IMR-90 (cell line): ENCODE results near the gene RPL26. TPM values are rescaled to one million over a fixed set of nuclear protein-coding genes. Genes with fewer than 3 reads are reported as not detected.
A peak's percentile ranks its signal among the peaks of the same experiment; 100 is the strongest.

Experiments
- ATAC-seq: fragments of 200-7000 bp; cut with Tn5 transposase; 2 replicates; pipeline ENCODE4 v1.9.1; 2020; ENCODE audit warnings: low read depth, mild to moderate bottlenecking, moderate library complexity
- BruUV-seq: library from RNA; stranded (reverse); fragments of 400-500 nt; replicated peaks from 2 replicates; lab custom pipeline; 2021; lab: Mats Ljungman, UMichigan
- CTCF ChIA-PET: fragments of 300-600 bp; formaldehyde crosslinking; extraction: SDS; loops from one replicate; lab custom pipeline; 2021; ENCODE audit warnings: antibody characterized with exemption; lab: Yijun Ruan, JAX
- POLR2A ChIA-PET: fragments of 300-600 bp; sonication (Branson Sonifier 250); formaldehyde crosslinking; loops from one replicate; lab custom pipeline; 2022; ENCODE audit warnings: antibody characterized with exemption; ENCODE audit not compliant: unreplicated experiment; lab: Charles Lee
- DNase-seq: peaks from one replicate; pipeline ENCODE4 v3.0.0; 2013
- H2AFZ ChIP-seq: replicated peaks from 2 replicates; pipeline ENCODE3; 2013; ENCODE audit warnings: low read length, mild to moderate bottlenecking; ENCODE audit not compliant: poor library complexity
- H2AK5ac ChIP-seq: 2 replicates; pipeline ENCODE4 v1.6.1; 2013; ENCODE audit warnings: low read depth, low read length, inconsistent platforms
- H2AK9ac ChIP-seq: replicated peaks from 2 replicates; pipeline ENCODE3; 2013; ENCODE audit warnings: mild to moderate bottlenecking, low read depth, low read length, moderate library complexity; ENCODE audit not compliant: poor library complexity
- H2BK120ac ChIP-seq: 2 replicates; pipeline ENCODE4 v1.6.1; 2013; ENCODE audit warnings: low read depth, low read length, inconsistent platforms
- H2BK15ac ChIP-seq: 3 replicates; pipeline ENCODE4 v1.6.1; 2013; ENCODE audit warnings: low read depth, low read length, inconsistent platforms
- H2BK20ac ChIP-seq: 2 replicates; pipeline ENCODE4 v1.6.1; 2013; ENCODE audit warnings: low read depth, mild to moderate bottlenecking, inconsistent platforms, low read length, moderate library complexity
- H2BK5ac ChIP-seq: 2 replicates; pipeline ENCODE4 v1.6.1; 2013; ENCODE audit warnings: mild to moderate bottlenecking, low read depth, low read length, inconsistent platforms; ENCODE audit not compliant: poor library complexity, severe bottlenecking
- H3K14ac ChIP-seq: replicated peaks from 2 replicates; pipeline ENCODE4 v1.6.1; 2013; ENCODE audit warnings: low read depth, low read length, inconsistent platforms
- H3K18ac ChIP-seq: 2 replicates; pipeline ENCODE4 v1.6.1; 2013; ENCODE audit warnings: low read depth, low read length, control low read depth
- H3K23ac ChIP-seq: 2 replicates; pipeline ENCODE4 v1.6.1; 2013; ENCODE audit warnings: low read depth, low read length, inconsistent platforms
- H3K27ac ChIP-seq: 2 replicates; pipeline ENCODE4 v1.5.1; 2013; ENCODE audit warnings: mild to moderate bottlenecking, control low read depth, low read length; ENCODE audit not compliant: insufficient read depth
- H3K27me3 ChIP-seq: 2 replicates; pipeline ENCODE4 v1.6.1; 2013; ENCODE audit warnings: low read length; ENCODE audit not compliant: control insufficient read depth, insufficient read depth
- H3K36me3 ChIP-seq: 2 replicates; pipeline ENCODE4 v1.6.1; 2013; ENCODE audit warnings: low read length, mixed read lengths; ENCODE audit not compliant: control insufficient read depth, insufficient read depth
- H3K4ac ChIP-seq: 2 replicates; pipeline ENCODE4 v1.6.1; 2013; ENCODE audit warnings: low read depth, low read length, inconsistent platforms
- H3K4me1 ChIP-seq: 2 replicates; pipeline ENCODE4 v1.6.1; 2013; ENCODE audit warnings: low read length, mixed read lengths; ENCODE audit not compliant: control insufficient read depth, insufficient read depth
- H3K4me2 ChIP-seq: 2 replicates; pipeline ENCODE4 v1.6.1; 2013; ENCODE audit warnings: low read depth, mild to moderate bottlenecking, control low read depth, low read length, moderate library complexity
- H3K4me3 ChIP-seq: 2 replicates; pipeline ENCODE4 v1.5.1; 2013; ENCODE audit warnings: low read depth, mild to moderate bottlenecking, control low read depth, low read length, moderate library complexity; ENCODE audit not compliant: insufficient read depth
- H3K56ac ChIP-seq: 2 replicates; pipeline ENCODE4 v1.6.1; 2013; ENCODE audit warnings: low read length, inconsistent platforms; ENCODE audit not compliant: insufficient read depth; ENCODE audit errors: extremely low read depth
- H3K79me1 ChIP-seq, 2 experiments: 2 replicates each; pipeline ENCODE4 v1.6.1; 2013; ENCODE audit warnings: low read length in 2 of 2, inconsistent platforms in 1 of 2, low read depth in 1 of 2
- H3K9ac ChIP-seq: 2 replicates; pipeline ENCODE4 v1.6.1; 2013; ENCODE audit warnings: low read depth, low read length, control low read depth
- H3K9me1 ChIP-seq: 2 replicates; pipeline ENCODE4 v1.6.1; 2013; ENCODE audit warnings: low read length, inconsistent platforms; ENCODE audit not compliant: insufficient read depth
- H3K9me3 ChIP-seq: 2 replicates; pipeline ENCODE4 v1.6.1; 2013; ENCODE audit warnings: low read length; ENCODE audit not compliant: control insufficient read depth, insufficient read depth
- H4K20me1 ChIP-seq: 2 replicates; pipeline ENCODE4 v1.6.1; 2013; ENCODE audit warnings: low read length, inconsistent platforms; ENCODE audit not compliant: insufficient read depth
- H4K5ac ChIP-seq: 2 replicates; pipeline ENCODE4 v1.6.1; 2013; ENCODE audit warnings: mild to moderate bottlenecking, low read depth, low read length, control low read depth
- H4K8ac ChIP-seq, 2 experiments: 2 replicates each; pipeline ENCODE4 v1.6.1; 2013; ENCODE audit warnings: low read depth in 2 of 2, low read length in 2 of 2, control low read depth in 1 of 2, inconsistent platforms in 1 of 2
- H4K91ac ChIP-seq: 2 replicates; pipeline ENCODE4 v1.6.1; 2013; ENCODE audit warnings: low read depth, low read length, inconsistent platforms; ENCODE audit not compliant: insufficient read depth
- CHD1 ChIP-seq: IDR thresholded peaks from 2 replicates; pipeline ENCODE4 v1.6.1; 2012; ENCODE audit warnings: low read depth, low read length, improper control_type of control experiment
- MAFK ChIP-seq: IDR thresholded peaks from 2 replicates; pipeline ENCODE4 v1.6.1; 2012; ENCODE audit warnings: low read depth, low read length, improper control_type of control experiment
- NFE2L2 ChIP-seq: fragments of 150-350 bp; IDR thresholded peaks from 2 replicates; pipeline ENCODE4 v1.6.1; 2016; ENCODE audit warnings: low read depth, mild to moderate bottlenecking, low read length
- RAD21 ChIP-seq: IDR thresholded peaks from 2 replicates; pipeline ENCODE4 v1.6.1; 2012; ENCODE audit warnings: low read length, improper control_type of control experiment
- WGBS, 2 experiments: methylation state at CpG; one replicate each; pipeline versions ENCODE4 v1.1.5 to v1.1.7; 2013; ENCODE audit warnings: missing lambda C conversion rate in 2 of 2; ENCODE audit not compliant: insufficient read length in 1 of 2; ENCODE audit errors: extremely low coverage in 2 of 2; 5-methylcytosine and 5-hydroxymethylcytosine counted together
- dilution Hi-C: fragments of 300-500 bp; cut with HindIII; formaldehyde crosslinking; loops from one replicate; pipeline ENCODE4 v1.14.3; 2018; ENCODE audit warnings: low sequenced_read_pairs; ENCODE audit not compliant: unreplicated experiment
- in situ Hi-C: fragments of 300-500 bp; cut with MboI; formaldehyde crosslinking; loops from 3 replicates; pipeline ENCODE4 v1.14.3; 2019; ENCODE audit warnings: low sequenced_read_pairs, inconsistent platforms, mixed read lengths
- intact Hi-C: fragments of 100-400 bp; cut with micrococcal nuclease; formaldehyde crosslinking; loops from 2 replicates; pipeline ENCODE4 v1.10.0; 2022
- polyA plus RNA-seq, 3 experiments: library from polyadenylated mRNA; depleted of rRNA; stranded (reverse); fragments of >200 nt; gene quantifications; 2 replicates each; pipeline ENCODE4 v1.2.3, GENCODE V29; 2012; ENCODE audit warnings: low replicate concordance in 1 of 3
- total RNA-seq: library from RNA; depleted of rRNA; stranded (reverse); fragments of >200 nt; gene quantifications from 2 replicates; pipeline ENCODE4 v1.2.3, GENCODE V29; 2012

The RPL26 gene
- total and polyA plus RNA-seq, 2 of the 4 experiments (the other 2 are of a cell fraction), result 4,763 to 5,013 TPM

- Histone ChIP-seq H4K20me1 (peaks cover 2% of the 10 kb centered on the region; the same call in 1 of the 2 replicates), H4K5ac (no peak overlapping the region), H3K27me3 (no peaks in the 10 kb centered on the region), H3K4me1 (peaks cover 5% of the 10 kb centered on the region), H3K56ac (no peak overlapping the region), H2AK5ac (no peak overlapping the region), H3K27ac (no peak overlapping the region), H3K4ac (no peak overlapping the region), H3K36me3 (peaks cover 14% of the 10 kb centered on the region), H3K9me3 (no peaks in the 10 kb centered on the region), H2BK5ac (no peak overlapping the region), H3K18ac (no peak overlapping the region), H3K4me2 (no peak overlapping the region), H3K4me3 (no peak overlapping the region), H2AFZ (no peak overlapping the region), H2BK20ac (no peak overlapping the region), H3K14ac (no peak overlapping the region), H3K79me1 (peaks cover 8 to 14% of the 10 kb centered on the region in 2 experiments), H3K9me1 (peaks cover 9% of the 10 kb centered on the region; the same call in 1 of the 2 replicates), H2AK9ac (peak overlapping the region; percentile 28), H4K91ac (no peak overlapping the region), H3K9ac (no peak overlapping the region), H4K8ac (no peak overlapping the region), H2BK120ac (no peak overlapping the region), H3K23ac (no peak overlapping the region), H2BK15ac (no peak overlapping the region)
- DNase-seq, result peak; percentile 45
- POLR2A ChIA-PET, result no interaction called here
- TF ChIP-seq RAD21, result no peak
- no peak for TF ChIP-seq CHD1
- TF ChIP-seq NFE2L2, result no peak
- TF ChIP-seq MAFK, result no peak
- CTCF ChIA-PET, result no interaction called here
- in situ Hi-C loops (no loop called here), dilution Hi-C loops (no loop called here), intact Hi-C loops (no loop called here)
- 81% methylated on average over 3 of the region's 4 CpGs; no CpG with 5 or more reads in 1 of the 2 experiments for WGBS, 2 experiments
- no peak for ATAC-seq
- no TSS peak for BruUV-seq
Measured at GRCh38 chr17:8371786-8372185, 11.2 kb downstream of the RPL26 start.
